Measurements from ENCODE around the gene HNF1B. TPM values are rescaled to one million over a fixed set of nuclear protein-coding genes. Genes with fewer than 3 reads are reported as not detected.

Gene HNF1B
- total and polyA plus RNA-seq, 10 of the 15 experiments (the other 5 are each of a cell fraction or from before 2014, with no cell fraction given) = 0.51 to 12.7 (median 1.9) TPM

GRCh38 chr17:37642681-37643080, 102.2 kb downstream of the HNF1B start (continued):
- TF ChIP-seq MAX (IDR thresholded peaks at IDR 0.05; ENCODE audit: low read depth, low read length) = no peak
- TF ChIP-seq GABPA (IDR thresholded peaks at IDR 0.05; ENCODE audit: low read depth) = no peak
- no peak for TF ChIP-seq E2F8 (IDR thresholded peaks at IDR 0.05; ENCODE audit: low read depth, partially characterized antibody)
- TF ChIP-seq CBFB (IDR thresholded peaks at IDR 0.05; ENCODE audit: low read depth) = no peak

- in situ Hi-C loops (cut with MboI) = no loop called here
- intact Hi-C loops (cut with micrococcal nuclease; ENCODE audit: unreplicated experiment) = loop anchor here (10.0 kb wide), 1 partner anchor 55 kb away; no protein-coding TSS in a partner anchor
These were observed 104.8 kb downstream of the HNF1B start for GRCh38 chr17:37640015-37640414.

More at GRCh38 chr17:37640015-37640414, 104.8 kb downstream of the HNF1B start:
- ChIA-PET POLR2A (interaction anchor here (0.6 kb wide), 1 partner anchor 20 kb away, joined by 3 read pairs; no protein-coding TSS in a partner anchor), SMC1A (ENCODE audit: uncharacterized antibody, unreplicated experiment) (interaction anchor here (0.6 to 0.7 kb wide), 2 partner anchors 152 to 1328 kb away, joined by 3 to 4 read pairs; no protein-coding TSS in a partner anchor), RAD21 (ENCODE audit: unreplicated experiment) (no interaction called here), CTCF (interaction anchor here (0.6 to 1.9 kb wide), 2 partner anchors 8 to 52 kb away, joined by 3 to 5 read pairs; no protein-coding TSS in a partner anchor)
- H3K4me1 ChIP-seq (ENCODE audit: control insufficient read depth, insufficient read depth, low read length) = no peaks in the 10 kb centered on the region
- H3K9me3 ChIP-seq (replicated peaks; ENCODE audit: control insufficient read depth, insufficient read depth, low read length) = no peaks in the 10 kb centered on the region; the same call in 1 of the 3 replicates
- peaks cover 0 to 14% of the 10 kb centered on the region in 2 experiments; a peak in 2 of 4 replicates for H3K36me3 ChIP-seq (ENCODE audit: control insufficient read depth in 2 of 2, insufficient read depth in 2 of 2, low read length in 1 of 2)
- no peak overlapping the region for H3K9ac ChIP-seq (ENCODE audit: control insufficient read depth, insufficient read depth, low read length)
- H3K4me2 ChIP-seq (ENCODE audit: control insufficient read depth, insufficient read depth) = peak overlapping the region; percentile 47
- no peak overlapping the region for H3K27ac ChIP-seq (ENCODE audit: control insufficient read depth, insufficient read depth)
- TSS peak; percentile 31 for BruUV-seq (replicated peaks)
- no peak overlapping the region for H3K4me3 ChIP-seq
- no peaks in the 10 kb centered on the region; a peak in 1 of 4 replicates for H3K27me3 ChIP-seq (replicated peaks in 1 of 2; ENCODE audit: control insufficient read depth in 2 of 2, insufficient read depth in 2 of 2, low read length in 1 of 2)
- TF ChIP-seq ELK1 (IDR thresholded peaks at IDR 0.05; ENCODE audit: low read depth, low read length) (no peak), ATF2 (IDR thresholded peaks at IDR 0.05; ENCODE audit: low read length) (no peak), IRF4 (IDR thresholded peaks at IDR 0.05; ENCODE audit: low read depth, low read length) (no peak), SMARCA5 (IDR thresholded peaks at IDR 0.05) (no peak), ZNF274 (IDR thresholded peaks at IDR 0.05; ENCODE audit: insufficient read depth, insufficient read length) (no peak)
- H4K20me1 ChIP-seq (ENCODE audit: control insufficient read depth, insufficient read depth) = no peaks in the 10 kb centered on the region
- H2AFZ ChIP-seq (ENCODE audit: control insufficient read depth, low read depth, low read length) = no peak overlapping the region
- FAIRE-seq = no peak
- no peak for DNase-seq (ENCODE audit: low read depth, low spot score)
- ATAC-seq = no peak
- peaks cover 21% of the 10 kb centered on the region for H3K79me2 ChIP-seq (ENCODE audit: control insufficient read depth, insufficient read depth, low read length)
